GM23338 (cell line): ENCODE measurements around the gene GRHPR. TPM values are rescaled to one million over a fixed set of nuclear protein-coding genes. Genes with fewer than 3 reads are reported as not detected.

Experiments used
- ATAC-seq: fragments of 200-7000 bp; cut with Tn5 transposase; 3 replicates; pipeline ENCODE4 v1.9.1; 2020
- DNase-seq: peaks from one replicate; pipeline ENCODE4 v3.0.0-alpha.2; 2015; ENCODE audit warnings: low spot score
- H2AFZ ChIP-seq: fragments of 200-600 bp; sonication (generic); 2 replicates; pipeline ENCODE4 v1.8.0; 2016; ENCODE audit warnings: antibody characterized with exemption, mild to moderate bottlenecking, moderate library complexity
- H3F3A ChIP-seq: fragments of 200-600 bp; sonication (generic); replicated peaks from 2 replicates; pipeline ENCODE4 v1.8.0; 2017; ENCODE audit warnings: antibody characterized with exemption, mixed run types, low read depth
- H3K27ac ChIP-seq: fragments of 200-600 bp; sonication (generic); 2 replicates; pipeline ENCODE4 v1.6.1; 2016; ENCODE audit warnings: low read depth
- H3K27me3 ChIP-seq: fragments of 200-600 bp; sonication (generic); 2 replicates; pipeline ENCODE4 v1.8.0; 2016; ENCODE audit warnings: mild to moderate bottlenecking, mixed run types, moderate library complexity; ENCODE audit not compliant: insufficient read depth
- H3K36me3 ChIP-seq: fragments of 200-600 bp; sonication (generic); 2 replicates; pipeline ENCODE4 v1.8.0; 2016; ENCODE audit warnings: mild to moderate bottlenecking; ENCODE audit not compliant: insufficient read depth
- H3K4me1 ChIP-seq: fragments of 200-600 bp; sonication (generic); 2 replicates; pipeline ENCODE4 v1.8.0; 2016; ENCODE audit warnings: mild to moderate bottlenecking, moderate library complexity; ENCODE audit not compliant: insufficient read depth
- H3K4me2 ChIP-seq: fragments of 200-600 bp; sonication (generic); 2 replicates; pipeline ENCODE4 v1.7.1; 2017; ENCODE audit warnings: mixed run types
- H3K4me3 ChIP-seq: fragments of 200-600 bp; sonication (generic); 2 replicates; pipeline ENCODE4 v1.6.1; 2016; ENCODE audit warnings: mixed run types
- H3K79me2 ChIP-seq: fragments of 200-600 bp; sonication (generic); replicated peaks from 2 replicates; pipeline ENCODE4 v1.8.0; 2017; ENCODE audit warnings: mild to moderate bottlenecking; ENCODE audit not compliant: insufficient read depth
- H3K9me2 ChIP-seq: fragments of 200-600 bp; sonication (generic); 2 replicates; pipeline ENCODE4 v1.8.0; 2017; ENCODE audit not compliant: insufficient read depth
- H4K20me1 ChIP-seq: fragments of 200-600 bp; sonication (generic); replicated peaks from 2 replicates; pipeline ENCODE4 v1.8.0; 2017; ENCODE audit warnings: mild to moderate bottlenecking; ENCODE audit not compliant: insufficient read depth
- H3K27ac Mint-ChIP-seq: 2 replicates; pipeline ENCODE4 v1.8.0; 2020; ENCODE audit warnings: inconsistent platforms, mild to moderate bottlenecking, moderate library complexity, mixed read lengths
- H3K27me3 Mint-ChIP-seq: 3 replicates; pipeline ENCODE4 v1.8.0; 2022; ENCODE audit warnings: low read depth, mild to moderate bottlenecking, moderate library complexity, mixed read lengths, inconsistent platforms; ENCODE audit not compliant: insufficient read depth, poor library complexity
- H3K36me3 Mint-ChIP-seq: 3 replicates; pipeline ENCODE4 v1.8.0; 2021; ENCODE audit warnings: low read depth, mild to moderate bottlenecking, inconsistent platforms, moderate library complexity, mixed read lengths
- H3K4me1 Mint-ChIP-seq: 3 replicates; pipeline ENCODE4 v1.8.0; 2020; ENCODE audit warnings: mild to moderate bottlenecking, inconsistent platforms, mixed read lengths
- H3K4me3 Mint-ChIP-seq: 3 replicates; pipeline ENCODE4 v1.8.0; 2021; ENCODE audit warnings: moderate library complexity, mild to moderate bottlenecking, inconsistent platforms, mixed read lengths
- H3K9me3 Mint-ChIP-seq: 3 replicates; pipeline ENCODE4 v1.8.0; 2020; ENCODE audit warnings: moderate library complexity, mild to moderate bottlenecking, inconsistent platforms, mixed read lengths
- CREB1 ChIP-seq: fragments of 250-450 bp; sonication (Bioruptor Pico); IDR thresholded peaks from 2 replicates; pipeline ENCODE4 v1.5.0; 2020; ENCODE audit warnings: low read depth, mild to moderate bottlenecking, moderate library complexity
- EZH2phosphoT487 ChIP-seq: fragments of 200-600 bp; sonication (generic); IDR thresholded peaks from one replicate; pipeline ENCODE4 v1.8.1; 2018; ENCODE audit warnings: antibody characterized with exemption; ENCODE audit not compliant: unreplicated experiment
- NANOG ChIP-seq: IDR thresholded peaks from 2 replicates; pipeline ENCODE4 v1.6.1; 2016; ENCODE audit warnings: antibody characterized with exemption, borderline replicate concordance
- STAT1 ChIP-seq: IDR thresholded peaks from one replicate; pipeline ENCODE4 v1.6.1; 2016; ENCODE audit warnings: antibody characterized with exemption; ENCODE audit not compliant: unreplicated experiment
- ZNF331 ChIP-seq: fragments of 250-450 bp; sonication (Bioruptor Pico); IDR thresholded peaks from 2 replicates; pipeline ENCODE4 v1.5.0; 2020; ENCODE audit warnings: low read depth, mild to moderate bottlenecking, moderate library complexity
- polyA plus RNA-seq: library from polyadenylated mRNA; unstranded; fragments of >200 nt; fragmentation: Nextera tagmentation; extraction: Ambion mirVana; gene quantifications from 2 replicates; pipeline ENCODE4 v1.2.1, GENCODE V29; 2016
- total RNA-seq: library from RNA; depleted of rRNA; stranded (reverse); fragments of >200 nt; shearing (Covaris generic); gene quantifications from 2 replicates; pipeline ENCODE4 v1.2.3, GENCODE V29; 2014
- TF ChIP-seq, protein P1 (sequence below): IDR thresholded peaks from one replicate; pipeline ENCODE4 v1.6.1; 2018; ENCODE audit warnings: antibody characterized with exemption; ENCODE audit not compliant: unreplicated experiment
- TF ChIP-seq, protein P2 (sequence below), 2 experiments: fragments of 200-600 bp in 1 of 2; sonication (generic) in 1 of 2; conservative IDR thresholded peaks; 2 replicates each; pipeline versions ENCODE4 v1.5.1 to v1.6.1; 2016 to 2017; ENCODE audit warnings: antibody characterized with exemption in 2 of 2, low read depth in 2 of 2, mild to moderate bottlenecking in 2 of 2, moderate library complexity in 1 of 2
- TF ChIP-seq, protein P3 (sequence below): IDR thresholded peaks from 2 replicates; pipeline ENCODE4 v1.6.1; 2016; ENCODE audit warnings: antibody characterized with exemption
- TF ChIP-seq, protein P4 (sequence below): fragments of 250-450 bp; sonication (Bioruptor Pico); IDR thresholded peaks from 2 replicates; pipeline ENCODE4 v1.5.0; 2020; ENCODE audit warnings: mild to moderate bottlenecking, moderate library complexity

The GRHPR gene
- total and polyA plus RNA-seq, 2 experiments from 2014 or later: 69.0 to 128 TPM

DNA sequence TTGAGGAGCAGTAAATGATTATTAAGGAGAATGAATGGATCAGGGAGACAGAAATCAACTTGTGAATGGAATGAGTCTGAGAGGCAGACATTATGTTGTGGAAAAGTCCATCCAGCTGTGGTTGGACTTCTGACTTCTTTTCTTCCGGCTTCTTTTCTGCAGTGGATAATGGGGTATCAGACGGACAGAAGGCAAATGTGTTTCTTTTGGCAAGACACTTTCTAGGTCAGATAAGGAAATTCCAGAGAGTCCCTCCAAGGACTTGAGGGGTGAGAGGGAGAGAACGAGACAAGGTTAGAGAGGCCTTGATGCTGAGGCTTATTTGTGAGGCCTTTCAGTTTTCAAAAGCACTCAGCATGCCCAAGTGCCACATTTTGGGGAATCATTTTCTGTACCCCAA lies 17.1 kb upstream of the GRHPR start:
- H3K36me3 Mint-ChIP-seq: no peaks in the 10 kb centered on the region
- no peak overlapping the region for H3K4me2 ChIP-seq
- no peak for DNase-seq

More for the DNA sequence above, 17.1 kb upstream of the GRHPR start:
- TF ChIP-seq EZH2phosphoT487 (no peak), ZNF331 (no peak), NANOG (no peak), STAT1 (no peak), CREB1 (CRISPR knock-in tag) (no peak)
- TF ChIP-seq, protein P1, sequence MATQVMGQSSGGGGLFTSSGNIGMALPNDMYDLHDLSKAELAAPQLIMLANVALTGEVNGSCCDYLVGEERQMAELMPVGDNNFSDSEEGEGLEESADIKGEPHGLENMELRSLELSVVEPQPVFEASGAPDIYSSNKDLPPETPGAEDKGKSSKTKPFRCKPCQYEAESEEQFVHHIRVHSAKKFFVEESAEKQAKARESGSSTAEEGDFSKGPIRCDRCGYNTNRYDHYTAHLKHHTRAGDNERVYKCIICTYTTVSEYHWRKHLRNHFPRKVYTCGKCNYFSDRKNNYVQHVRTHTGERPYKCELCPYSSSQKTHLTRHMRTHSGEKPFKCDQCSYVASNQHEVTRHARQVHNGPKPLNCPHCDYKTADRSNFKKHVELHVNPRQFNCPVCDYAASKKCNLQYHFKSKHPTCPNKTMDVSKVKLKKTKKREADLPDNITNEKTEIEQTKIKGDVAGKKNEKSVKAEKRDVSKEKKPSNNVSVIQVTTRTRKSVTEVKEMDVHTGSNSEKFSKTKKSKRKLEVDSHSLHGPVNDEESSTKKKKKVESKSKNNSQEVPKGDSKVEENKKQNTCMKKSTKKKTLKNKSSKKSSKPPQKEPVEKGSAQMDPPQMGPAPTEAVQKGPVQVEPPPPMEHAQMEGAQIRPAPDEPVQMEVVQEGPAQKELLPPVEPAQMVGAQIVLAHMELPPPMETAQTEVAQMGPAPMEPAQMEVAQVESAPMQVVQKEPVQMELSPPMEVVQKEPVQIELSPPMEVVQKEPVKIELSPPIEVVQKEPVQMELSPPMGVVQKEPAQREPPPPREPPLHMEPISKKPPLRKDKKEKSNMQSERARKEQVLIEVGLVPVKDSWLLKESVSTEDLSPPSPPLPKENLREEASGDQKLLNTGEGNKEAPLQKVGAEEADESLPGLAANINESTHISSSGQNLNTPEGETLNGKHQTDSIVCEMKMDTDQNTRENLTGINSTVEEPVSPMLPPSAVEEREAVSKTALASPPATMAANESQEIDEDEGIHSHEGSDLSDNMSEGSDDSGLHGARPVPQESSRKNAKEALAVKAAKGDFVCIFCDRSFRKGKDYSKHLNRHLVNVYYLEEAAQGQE: no peak
- TF ChIP-seq, protein P2, sequence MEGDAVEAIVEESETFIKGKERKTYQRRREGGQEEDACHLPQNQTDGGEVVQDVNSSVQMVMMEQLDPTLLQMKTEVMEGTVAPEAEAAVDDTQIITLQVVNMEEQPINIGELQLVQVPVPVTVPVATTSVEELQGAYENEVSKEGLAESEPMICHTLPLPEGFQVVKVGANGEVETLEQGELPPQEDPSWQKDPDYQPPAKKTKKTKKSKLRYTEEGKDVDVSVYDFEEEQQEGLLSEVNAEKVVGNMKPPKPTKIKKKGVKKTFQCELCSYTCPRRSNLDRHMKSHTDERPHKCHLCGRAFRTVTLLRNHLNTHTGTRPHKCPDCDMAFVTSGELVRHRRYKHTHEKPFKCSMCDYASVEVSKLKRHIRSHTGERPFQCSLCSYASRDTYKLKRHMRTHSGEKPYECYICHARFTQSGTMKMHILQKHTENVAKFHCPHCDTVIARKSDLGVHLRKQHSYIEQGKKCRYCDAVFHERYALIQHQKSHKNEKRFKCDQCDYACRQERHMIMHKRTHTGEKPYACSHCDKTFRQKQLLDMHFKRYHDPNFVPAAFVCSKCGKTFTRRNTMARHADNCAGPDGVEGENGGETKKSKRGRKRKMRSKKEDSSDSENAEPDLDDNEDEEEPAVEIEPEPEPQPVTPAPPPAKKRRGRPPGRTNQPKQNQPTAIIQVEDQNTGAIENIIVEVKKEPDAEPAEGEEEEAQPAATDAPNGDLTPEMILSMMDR (conservative IDR thresholded peaks at IDR 0.05; ENCODE audit: low read depth in 2 of 2): no peak
- TF ChIP-seq, protein P3, sequence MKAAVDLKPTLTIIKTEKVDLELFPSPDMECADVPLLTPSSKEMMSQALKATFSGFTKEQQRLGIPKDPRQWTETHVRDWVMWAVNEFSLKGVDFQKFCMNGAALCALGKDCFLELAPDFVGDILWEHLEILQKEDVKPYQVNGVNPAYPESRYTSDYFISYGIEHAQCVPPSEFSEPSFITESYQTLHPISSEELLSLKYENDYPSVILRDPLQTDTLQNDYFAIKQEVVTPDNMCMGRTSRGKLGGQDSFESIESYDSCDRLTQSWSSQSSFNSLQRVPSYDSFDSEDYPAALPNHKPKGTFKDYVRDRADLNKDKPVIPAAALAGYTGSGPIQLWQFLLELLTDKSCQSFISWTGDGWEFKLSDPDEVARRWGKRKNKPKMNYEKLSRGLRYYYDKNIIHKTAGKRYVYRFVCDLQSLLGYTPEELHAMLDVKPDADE: no peak
- TF ChIP-seq, protein P4, sequence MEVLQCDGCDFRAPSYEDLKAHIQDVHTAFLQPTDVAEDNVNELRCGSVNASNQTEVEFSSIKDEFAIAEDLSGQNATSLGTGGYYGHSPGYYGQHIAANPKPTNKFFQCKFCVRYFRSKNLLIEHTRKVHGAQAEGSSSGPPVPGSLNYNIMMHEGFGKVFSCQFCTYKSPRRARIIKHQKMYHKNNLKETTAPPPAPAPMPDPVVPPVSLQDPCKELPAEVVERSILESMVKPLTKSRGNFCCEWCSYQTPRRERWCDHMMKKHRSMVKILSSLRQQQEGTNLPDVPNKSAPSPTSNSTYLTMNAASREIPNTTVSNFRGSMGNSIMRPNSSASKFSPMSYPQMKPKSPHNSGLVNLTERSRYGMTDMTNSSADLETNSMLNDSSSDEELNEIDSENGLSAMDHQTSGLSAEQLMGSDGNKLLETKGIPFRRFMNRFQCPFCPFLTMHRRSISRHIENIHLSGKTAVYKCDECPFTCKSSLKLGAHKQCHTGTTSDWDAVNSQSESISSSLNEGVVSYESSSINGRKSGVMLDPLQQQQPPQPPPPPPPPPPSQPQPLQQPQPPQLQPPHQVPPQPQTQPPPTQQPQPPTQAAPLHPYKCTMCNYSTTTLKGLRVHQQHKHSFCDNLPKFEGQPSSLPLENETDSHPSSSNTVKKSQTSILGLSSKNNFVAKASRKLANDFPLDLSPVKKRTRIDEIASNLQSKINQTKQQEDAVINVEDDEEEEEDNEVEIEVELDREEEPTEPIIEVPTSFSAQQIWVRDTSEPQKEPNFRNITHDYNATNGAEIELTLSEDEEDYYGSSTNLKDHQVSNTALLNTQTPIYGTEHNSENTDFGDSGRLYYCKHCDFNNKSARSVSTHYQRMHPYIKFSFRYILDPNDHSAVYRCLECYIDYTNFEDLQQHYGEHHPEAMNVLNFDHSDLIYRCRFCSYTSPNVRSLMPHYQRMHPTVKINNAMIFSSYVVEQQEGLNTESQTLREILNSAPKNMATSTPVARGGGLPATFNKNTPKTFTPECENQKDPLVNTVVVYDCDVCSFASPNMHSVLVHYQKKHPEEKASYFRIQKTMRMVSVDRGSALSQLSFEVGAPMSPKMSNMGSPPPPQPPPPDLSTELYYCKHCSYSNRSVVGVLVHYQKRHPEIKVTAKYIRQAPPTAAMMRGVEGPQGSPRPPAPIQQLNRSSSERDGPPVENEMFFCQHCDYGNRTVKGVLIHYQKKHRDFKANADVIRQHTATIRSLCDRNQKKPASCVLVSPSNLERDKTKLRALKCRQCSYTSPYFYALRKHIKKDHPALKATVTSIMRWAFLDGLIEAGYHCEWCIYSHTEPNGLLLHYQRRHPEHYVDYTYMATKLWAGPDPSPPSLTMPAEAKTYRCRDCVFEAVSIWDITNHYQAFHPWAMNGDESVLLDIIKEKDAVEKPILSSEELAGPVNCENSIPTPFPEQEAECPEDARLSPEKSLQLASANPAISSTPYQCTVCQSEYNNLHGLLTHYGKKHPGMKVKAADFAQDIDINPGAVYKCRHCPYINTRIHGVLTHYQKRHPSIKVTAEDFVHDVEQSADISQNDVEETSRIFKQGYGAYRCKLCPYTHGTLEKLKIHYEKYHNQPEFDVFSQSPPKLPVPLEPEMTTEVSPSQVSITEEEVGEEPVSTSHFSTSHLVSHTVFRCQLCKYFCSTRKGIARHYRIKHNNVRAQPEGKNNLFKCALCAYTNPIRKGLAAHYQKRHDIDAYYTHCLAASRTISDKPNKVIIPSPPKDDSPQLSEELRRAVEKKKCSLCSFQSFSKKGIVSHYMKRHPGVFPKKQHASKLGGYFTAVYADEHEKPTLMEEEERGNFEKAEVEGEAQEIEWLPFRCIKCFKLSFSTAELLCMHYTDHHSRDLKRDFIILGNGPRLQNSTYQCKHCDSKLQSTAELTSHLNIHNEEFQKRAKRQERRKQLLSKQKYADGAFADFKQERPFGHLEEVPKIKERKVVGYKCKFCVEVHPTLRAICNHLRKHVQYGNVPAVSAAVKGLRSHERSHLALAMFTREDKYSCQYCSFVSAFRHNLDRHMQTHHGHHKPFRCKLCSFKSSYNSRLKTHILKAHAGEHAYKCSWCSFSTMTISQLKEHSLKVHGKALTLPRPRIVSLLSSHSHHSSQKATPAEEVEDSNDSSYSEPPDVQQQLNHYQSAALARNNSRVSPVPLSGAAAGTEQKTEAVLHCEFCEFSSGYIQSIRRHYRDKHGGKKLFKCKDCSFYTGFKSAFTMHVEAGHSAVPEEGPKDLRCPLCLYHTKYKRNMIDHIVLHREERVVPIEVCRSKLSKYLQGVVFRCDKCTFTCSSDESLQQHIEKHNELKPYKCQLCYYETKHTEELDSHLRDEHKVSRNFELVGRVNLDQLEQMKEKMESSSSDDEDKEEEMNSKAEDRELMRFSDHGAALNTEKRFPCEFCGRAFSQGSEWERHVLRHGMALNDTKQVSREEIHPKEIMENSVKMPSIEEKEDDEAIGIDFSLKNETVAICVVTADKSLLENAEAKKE: no peak
- peaks cover 4% of the 10 kb centered on the region for H3K27me3 Mint-ChIP-seq
- H4K20me1 ChIP-seq: no peaks in the 10 kb centered on the region
- H3K4me3 Mint-ChIP-seq: no peak overlapping the region
- H3F3A ChIP-seq: no peaks in the 10 kb centered on the region
- no peak overlapping the region for H3K27ac ChIP-seq
- no peak overlapping the region for H2AFZ ChIP-seq
- H3K79me2 ChIP-seq: no peaks in the 10 kb centered on the region
- no peak overlapping the region for H3K27ac Mint-ChIP-seq
- H3K9me2 ChIP-seq: no peaks in the 10 kb centered on the region
- no peaks in the 10 kb centered on the region for H3K27me3 ChIP-seq
- ATAC-seq: no peak
- no peak overlapping the region for H3K4me3 ChIP-seq
- H3K9me3 Mint-ChIP-seq: no peaks in the 10 kb centered on the region
- H3K4me1 Mint-ChIP-seq: peaks cover 12% of the 10 kb centered on the region; the same call in 2 of the 3 replicates
- H3K4me1 ChIP-seq: no peaks in the 10 kb centered on the region
- no peaks in the 10 kb centered on the region for H3K36me3 ChIP-seq
